ENCODE data around the gene NPIPB2.
A peak's percentile ranks its signal among the peaks of the same experiment; 100 is the strongest.
"Not testable (repeated sequence)": the region's sequence is repeated elsewhere in the genome, so short reads cannot be mapped to it uniquely, and the experiment has no call there.

NPIPB2 gene

DNA sequence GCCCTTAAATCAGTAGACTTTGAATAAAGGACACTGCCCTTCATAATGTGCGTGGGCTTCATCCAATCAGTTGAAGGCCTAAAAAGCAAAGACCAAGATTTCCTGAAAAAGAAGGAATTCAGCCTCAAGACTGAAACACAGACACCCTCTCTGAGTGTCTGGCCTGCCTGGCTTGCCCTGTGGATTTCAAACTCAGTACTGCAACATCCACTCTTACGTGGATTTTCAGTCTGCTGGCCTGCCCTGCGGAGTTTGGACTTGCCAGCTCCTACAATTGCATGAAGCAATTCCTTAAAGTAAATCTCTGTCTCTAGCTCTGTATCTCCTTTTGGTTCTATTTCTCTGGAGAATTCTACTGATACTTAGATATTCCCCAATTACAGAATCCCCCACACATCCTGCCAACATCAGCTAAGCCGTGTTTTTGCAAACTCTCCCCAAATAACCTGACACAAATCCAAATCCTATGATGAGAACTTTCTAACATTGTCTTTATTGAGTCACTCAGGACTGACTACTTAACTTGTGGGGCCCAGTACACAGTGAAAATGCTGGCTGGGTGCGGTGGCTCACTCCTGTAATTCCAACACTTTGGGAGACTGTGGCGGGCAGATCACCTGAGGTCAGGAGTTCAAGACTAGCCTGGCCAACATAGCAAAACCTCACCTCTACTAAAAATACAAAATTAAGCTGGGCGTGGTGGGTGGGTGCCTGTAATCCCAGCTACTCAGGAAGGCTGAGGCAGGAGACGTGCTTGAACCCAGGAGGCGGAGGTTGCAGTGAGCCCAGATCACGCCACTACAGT lies 15.9 kb upstream of the NPIPB2 start:
- no peak for DNase-seq

- DNase-seq = no peak
Measured at GRCh38 chr16:11956558-11956957, 14.7 kb upstream of the NPIPB2 start.

DNA sequence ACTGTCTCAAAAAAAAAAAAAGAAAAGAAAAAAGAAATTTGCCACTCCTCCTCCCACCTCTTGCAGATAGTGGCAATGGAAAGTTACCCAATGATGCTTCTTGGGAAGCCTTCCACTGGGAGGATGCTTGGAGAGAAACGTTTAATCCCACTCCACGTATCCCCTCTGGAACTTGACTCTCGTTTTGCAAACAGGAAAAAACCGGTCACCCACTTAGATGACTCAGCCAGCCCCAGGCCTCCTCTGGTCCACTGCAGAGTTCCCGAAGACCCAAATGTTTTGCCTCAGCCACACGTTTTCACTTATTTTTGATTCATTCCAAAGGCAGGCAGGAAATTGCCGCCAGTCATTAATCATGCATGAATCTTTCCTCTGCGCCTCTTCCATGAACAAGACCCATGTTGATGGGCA lies 13.9 kb upstream of the NPIPB2 start:
- DNase-seq = no peak

DNA sequence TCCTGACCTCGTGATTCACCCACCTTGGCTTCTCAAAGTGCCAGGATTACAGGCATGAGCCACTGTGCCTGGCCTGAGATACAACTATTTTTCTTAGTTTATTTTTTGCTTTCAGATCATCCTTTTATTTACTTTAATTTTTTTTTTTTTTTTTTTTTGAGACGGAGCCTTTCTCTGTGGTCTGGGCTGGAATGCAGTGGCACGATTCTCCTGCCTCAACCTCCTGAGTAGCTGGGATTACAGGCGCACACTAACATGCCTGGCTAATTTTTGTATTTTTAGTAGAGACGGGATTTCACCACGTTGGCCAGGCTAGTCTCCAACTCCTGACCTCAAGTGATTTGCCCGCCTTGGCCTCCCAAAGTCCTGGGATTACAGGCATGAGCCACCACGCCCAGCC lies 11.7 kb upstream of the NPIPB2 start:
- DNase-seq = not testable (repeated sequence)

- DNase-seq = no peak
Measured at GRCh38 chr16:11950388-11950787, 8.5 kb upstream of the NPIPB2 start.

DNA sequence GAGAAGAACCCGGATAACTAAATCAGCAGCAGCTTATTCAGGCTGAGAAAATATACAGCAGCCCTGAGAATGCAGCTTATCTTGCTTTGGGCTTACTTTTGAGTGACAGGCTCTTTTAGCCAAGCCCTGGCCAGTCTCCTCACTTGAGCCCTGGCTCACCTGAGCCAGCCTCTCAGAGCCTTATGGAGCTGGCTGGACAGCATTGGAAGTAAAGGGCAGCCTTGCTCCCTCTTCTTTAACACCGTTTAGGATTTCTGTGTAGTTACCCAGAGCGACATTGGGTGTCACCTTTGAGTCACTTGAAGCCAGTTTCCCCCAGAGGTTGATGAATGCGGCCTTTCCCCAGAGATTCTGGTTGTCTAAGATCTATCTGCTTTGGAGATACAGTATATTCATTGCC lies 7.7 kb upstream of the NPIPB2 start:
- DNase-seq = peak; percentile 1

- no peak for DNase-seq
Measured at GRCh38 chr16:11948819-11949218, 7.0 kb upstream of the NPIPB2 start.

GRCh38 chr16:11946433-11946832 lies 4.6 kb upstream of the NPIPB2 start:
- no peak for DNase-seq

- not testable (repeated sequence) for DNase-seq
Measured at GRCh38 chr16:11927350-11927749, 14.5 kb downstream of the NPIPB2 start.

DNA sequence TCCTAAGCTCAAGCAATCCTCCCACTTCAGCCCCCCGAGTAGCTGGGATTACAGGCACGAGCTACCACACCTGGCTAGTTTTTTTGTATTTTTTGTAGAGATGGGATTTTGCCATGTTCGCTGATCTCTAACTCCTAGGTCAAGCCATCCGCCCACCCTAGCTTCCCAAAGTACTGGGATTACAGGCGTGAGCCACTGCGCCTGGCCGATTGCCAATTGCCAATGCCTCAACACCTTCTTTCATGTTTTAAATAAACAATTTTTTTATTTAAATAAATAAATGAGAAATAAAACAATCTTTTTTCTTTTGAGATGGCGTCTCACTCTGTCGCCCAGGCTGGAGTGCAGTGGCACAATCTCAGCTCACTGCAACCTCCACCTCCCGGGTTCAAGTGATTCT lies 17.8 kb downstream of the NPIPB2 start:
- DNase-seq = not testable (repeated sequence)

DNA sequence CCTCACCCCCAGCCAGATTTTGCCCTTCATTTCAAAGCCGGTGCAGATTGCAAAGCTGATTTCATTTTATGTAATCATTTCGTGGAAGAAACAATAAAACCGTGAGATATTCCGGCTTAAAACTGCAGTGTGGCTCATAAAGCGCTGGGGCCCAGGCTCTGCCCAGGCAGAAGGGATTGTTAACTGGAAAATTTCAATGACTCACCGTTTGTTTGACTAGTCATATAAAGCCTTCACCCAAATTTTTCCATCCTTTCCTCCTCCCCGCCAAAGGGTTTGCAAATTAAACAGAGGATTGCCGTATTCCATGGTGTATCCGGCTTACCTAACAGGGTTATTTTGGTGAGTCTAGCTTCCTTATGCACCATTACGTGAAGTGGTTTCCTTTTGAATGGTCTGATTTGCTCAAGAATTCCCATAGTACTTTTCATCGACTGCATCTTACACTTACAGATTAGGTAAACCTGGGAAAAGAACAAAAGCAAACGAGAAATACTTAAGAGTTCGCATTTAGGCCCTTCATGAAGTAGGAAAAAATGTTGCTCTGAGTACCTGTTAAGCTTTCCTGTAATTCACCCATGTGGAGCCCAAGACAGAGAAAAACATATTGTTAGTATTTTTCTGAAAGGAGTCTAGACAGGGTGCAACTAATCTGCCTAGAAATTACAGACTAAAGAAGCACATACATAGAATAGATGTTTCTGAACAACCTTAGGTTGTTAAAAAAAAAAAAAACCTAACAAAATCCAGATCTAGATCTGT lies 25.1 kb downstream of the NPIPB2 start:
- no peak for DNase-seq

DNA sequence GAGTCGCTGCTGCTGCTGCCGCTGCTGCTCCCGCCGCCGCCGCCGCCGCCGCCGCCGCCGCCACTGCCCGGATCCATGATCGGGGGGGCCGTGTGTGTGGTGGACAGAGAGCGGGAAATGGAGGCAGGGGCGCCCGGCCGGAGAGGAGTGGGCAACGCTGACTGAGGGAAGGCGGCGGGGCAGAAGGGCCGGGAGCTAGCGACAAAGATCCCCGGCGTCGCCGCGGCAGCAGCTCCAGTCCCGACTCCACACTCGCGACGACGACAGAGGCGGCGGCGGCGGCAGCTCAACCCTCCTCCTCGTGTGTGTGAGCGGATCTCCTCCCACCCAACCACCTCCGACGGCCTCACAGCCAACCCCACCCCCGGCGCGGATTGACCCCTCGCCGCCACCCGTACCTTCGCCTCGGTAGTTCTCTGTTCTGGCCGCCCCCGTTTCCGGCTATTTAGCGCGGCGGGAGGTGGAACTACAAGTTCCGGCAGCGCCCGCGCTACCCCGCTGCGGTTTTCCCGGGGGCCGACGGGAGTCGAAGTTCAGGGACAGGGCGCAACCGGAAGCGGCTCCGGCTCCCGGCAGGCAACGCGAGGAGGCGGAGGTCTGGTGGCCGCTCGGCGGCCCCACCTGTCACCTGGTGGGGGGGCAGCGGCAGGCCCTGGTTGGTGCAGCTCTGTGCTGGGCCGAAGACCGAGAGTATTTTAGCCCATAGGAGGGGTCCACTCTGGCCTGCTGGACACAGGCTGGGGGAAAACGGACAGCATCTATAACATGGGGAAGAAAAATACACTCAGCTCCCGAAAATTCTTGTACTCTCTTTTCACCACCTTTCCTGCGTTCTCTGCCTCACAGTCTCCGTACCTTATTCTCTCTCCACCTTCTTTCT lies 26.0 kb downstream of the NPIPB2 start, which contains the start of gene GSPT1:
GSPT1 (minus strand) TSS at position 313 of the 880 bp plus-strand sequence; CDS start at position 77, 236 bp downstream.
- DNase-seq = peak; percentile 98 to 99

GRCh38 chr16:11915114-11915643 lies 26.7 kb downstream of the NPIPB2 start:
- peak; percentile 21 to 34 for DNase-seq

DNA sequence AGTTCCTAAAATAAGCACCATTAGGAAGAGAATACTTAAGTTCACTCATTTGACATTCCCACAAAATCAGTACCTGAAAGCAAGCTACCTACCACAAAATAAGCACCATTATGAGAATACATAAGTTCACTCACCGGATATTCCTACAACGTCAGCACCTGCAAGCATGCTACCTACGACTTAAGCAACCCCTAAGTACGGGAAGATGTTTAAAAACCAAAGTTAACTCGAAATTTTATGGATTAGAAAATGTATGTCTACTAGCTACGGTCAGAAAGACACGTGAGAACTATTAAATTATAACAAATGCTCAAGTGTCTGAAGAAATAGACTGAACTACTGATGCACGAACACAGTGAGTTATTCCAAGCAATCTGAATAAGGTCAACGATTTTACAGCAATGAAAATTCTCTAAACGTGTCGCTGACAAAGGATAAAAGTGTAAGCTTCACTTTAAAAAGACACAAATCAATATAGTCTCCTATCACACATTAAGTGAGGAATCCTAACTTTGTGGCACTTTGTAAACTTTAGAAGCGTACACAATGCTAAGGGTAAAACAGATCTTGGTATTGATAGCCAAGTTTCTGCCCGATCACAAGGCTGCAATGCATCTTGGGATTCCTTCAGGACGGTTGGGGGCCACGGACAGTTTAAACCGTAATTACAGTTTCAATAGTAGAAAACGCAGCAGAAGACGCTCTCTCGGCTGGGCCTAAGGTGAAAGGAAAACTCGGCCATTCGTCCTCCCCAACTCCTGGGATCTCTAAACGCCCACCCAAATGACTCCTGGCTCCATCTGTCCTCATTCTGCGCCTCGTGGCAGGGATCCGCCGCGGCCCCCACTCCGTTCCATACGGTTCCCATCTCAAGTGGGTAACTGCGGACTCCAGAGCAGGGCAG lies 27.4 kb downstream of the NPIPB2 start:
- peak; percentile 14 to 22 for DNase-seq

- DNase-seq = no peak
Measured at GRCh38 chr16:11913425-11914079, 28.3 kb downstream of the NPIPB2 start.

GRCh38 chr16:11909653-11910545 lies 31.9 kb downstream of the NPIPB2 start:
- no peak for DNase-seq

DNA sequence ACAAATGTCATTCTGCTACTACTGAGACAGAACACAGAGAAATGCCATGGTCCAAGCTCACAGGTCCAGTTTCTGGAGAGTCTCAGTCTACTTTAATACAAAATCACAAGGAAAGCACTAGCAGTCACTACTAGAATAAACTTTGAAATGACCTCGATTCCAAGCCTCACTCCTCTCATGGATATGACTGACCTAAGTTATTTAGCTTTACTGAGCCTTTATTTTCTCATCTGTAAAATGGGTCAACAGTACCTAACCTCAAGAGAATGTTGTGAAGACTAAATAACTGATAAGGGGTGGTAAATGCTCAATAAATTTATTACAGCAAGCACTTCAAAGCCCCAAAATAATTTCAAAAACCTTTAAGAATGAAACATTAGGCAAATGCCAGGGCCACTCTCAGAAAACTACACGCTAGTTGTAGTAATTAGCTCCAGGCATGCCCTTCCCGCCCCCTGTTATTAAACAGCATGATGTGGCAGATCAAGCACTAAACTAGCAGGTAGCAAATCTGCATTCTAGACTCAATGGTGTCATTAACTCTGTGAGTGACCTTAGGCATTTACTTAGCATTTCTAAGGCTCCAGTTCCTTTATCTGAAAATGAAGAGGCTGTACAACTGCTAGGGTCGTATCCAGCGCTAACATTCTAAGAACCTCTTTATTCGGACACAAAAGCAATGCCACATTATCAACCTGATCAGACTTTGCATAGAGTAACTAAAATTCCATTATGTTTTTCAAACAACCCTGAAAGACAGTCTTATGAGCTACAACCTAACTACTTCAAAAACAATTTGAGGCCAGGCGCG lies 34.5 kb downstream of the NPIPB2 start:
- DNase-seq = no peak

GRCh38 chr16:11903906-11904305 lies 37.9 kb downstream of the NPIPB2 start:
- DNase-seq = no peak

- no peak for DNase-seq
Measured at GRCh38 chr16:11901091-11901490, 40.8 kb downstream of the NPIPB2 start.
